Ishikawa (cell line): ENCODE results near the gene GC.

Experiments used
- CEBPB ChIP-seq: IDR thresholded peaks from 2 replicates; pipeline ENCODE4 v1.6.1; 2012
- EP300 ChIP-seq: IDR thresholded peaks from 2 replicates; pipeline ENCODE4 v1.6.1; 2012; ENCODE audit warnings: borderline replicate concordance
- FOXM1 ChIP-seq: IDR thresholded peaks from 2 replicates; pipeline ENCODE4 v1.6.1; 2012; ENCODE audit warnings: low read depth, borderline replicate concordance
- NFIC ChIP-seq: IDR thresholded peaks from 2 replicates; pipeline ENCODE4 v1.6.1; 2012

DNA sequence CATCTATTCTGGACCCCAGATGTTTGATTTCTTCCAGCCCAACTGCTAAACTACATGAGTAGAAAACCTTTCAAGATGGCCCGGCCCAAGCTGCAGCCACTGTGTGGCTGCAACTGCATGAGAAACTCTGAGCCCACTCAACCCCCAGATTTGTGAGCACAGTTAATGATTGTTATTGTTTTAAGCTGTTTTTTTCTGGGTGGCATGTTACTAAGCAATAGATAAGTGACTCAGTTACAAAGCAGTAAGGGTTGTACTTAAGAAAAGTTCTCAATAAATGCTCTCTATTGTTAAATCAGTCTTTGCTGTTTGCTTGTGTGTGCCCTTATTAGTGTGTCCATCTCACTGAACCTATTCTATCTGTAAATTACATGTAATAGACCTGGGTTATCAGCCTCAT lies 51.8 kb downstream of the GC start:
- TF ChIP-seq CEBPB = no peak
- no peak for TF ChIP-seq FOXM1
- no peak for TF ChIP-seq NFIC
- no peak for TF ChIP-seq EP300
